Sigmoid colon (tissue), 7 donors: ENCODE results near the gene SMIM35. TPM values are rescaled to one million over a fixed set of nuclear protein-coding genes. Genes with fewer than 3 reads are reported as not detected.

Source experiments
- DNase-seq: peaks from one replicate; pipeline ENCODE4 v3.0.0-alpha.2; 2019
- H3K27ac ChIP-seq, 4 donors: fragments of 200-600 bp; sonication (generic); one replicate each; pipeline ENCODE4 v1.5.1; 2016 to 2019; ENCODE audit warnings: mild to moderate bottlenecking in 1 of 4
- H3K27me3 ChIP-seq, 3 donors: fragments of 200-600 bp; sonication (generic); one replicate each; pipeline ENCODE4 v1.5.1; 2019; ENCODE audit warnings: mild to moderate bottlenecking in 1 of 3
- H3K36me3 ChIP-seq, 4 donors: fragments of 200-600 bp; sonication (generic); one replicate each; pipeline ENCODE4 v1.5.1; 2016 to 2019
- H3K4me1 ChIP-seq, 4 donors: fragments of 200-600 bp; sonication (generic); one replicate each; pipeline ENCODE4 v1.5.1; 2017 to 2019
- H3K4me3 ChIP-seq, 4 donors: fragments of 200-600 bp; sonication (generic); one replicate each; pipeline ENCODE4 v1.5.1; 2017 to 2019; ENCODE audit warnings: mild to moderate bottlenecking in 2 of 4, moderate library complexity in 1 of 4
- H3K9me3 ChIP-seq, 4 donors: fragments of 200-600 bp in 3 of 4; sonication (generic) in 3 of 4; one replicate each; pipeline versions ENCODE4 v1.5.1 to v1.6.1; 2013 to 2019
- CTCF ChIP-seq, 4 experiments: fragments of 450-650 bp in 3 of 4; fragments of 200-600 bp in 1 of 4; IDR thresholded peaks; one replicate each; pipeline ENCODE4 v1.5.1; 2016 to 2019; ENCODE audit warnings: antibody characterized with exemption in 4 of 4, mild to moderate bottlenecking in 3 of 4, moderate library complexity in 2 of 4
- EP300 ChIP-seq, 4 donors: sonication (generic); formaldehyde crosslinking; IDR thresholded peaks; one replicate each; pipeline ENCODE4 v1.6.1; 2017; ENCODE audit warnings: antibody characterized with exemption in 4 of 4
- POLR2A ChIP-seq, 2 donors: fragments of 450-650 bp; IDR thresholded peaks; one replicate each; pipeline ENCODE4 v1.6.1; 2016; ENCODE audit warnings: antibody characterized with exemption in 2 of 2, mild to moderate bottlenecking in 2 of 2, moderate library complexity in 2 of 2
- POLR2AphosphoS5 ChIP-seq, 4 donors: sonication (generic); formaldehyde crosslinking; IDR thresholded peaks; one replicate each; pipeline ENCODE4 v1.6.1; 2017; ENCODE audit warnings: antibody characterized with exemption in 4 of 4
- WGBS, 2 donors: extraction: QIAGEN DNeasy Blood & Tissue Kit; methylation state at CpG; one replicate each; pipeline ENCODE4 v1.1.7; 2013; 5-methylcytosine and 5-hydroxymethylcytosine counted together
- intact Hi-C: fragments of 100-400 bp; cut with DNase I; formaldehyde crosslinking; loops from one replicate; pipeline ENCODE4 v1.15.1; 2023
- polyA plus RNA-seq, 3 donors: library from polyadenylated mRNA; stranded (reverse); fragments of 200-250 nt; gene quantifications; one replicate each; pipeline ENCODE4 v1.2.3, GENCODE V29; 2013
- total RNA-seq, 4 donors: library from RNA; depleted of rRNA; stranded (reverse); fragments of >200 nt; gene quantifications; one replicate each; pipeline ENCODE4 v1.1.0, GENCODE V29; 2016
- donor health status: healthy with polysubstance abuse.
- donor health status: Bipolar disorder and iron deficiency.
- donor health status: healthy.

SMIM35 gene
- total and polyA plus RNA-seq, 7 donors = 0.28 TPM; not detected in 6

- intact Hi-C loops = no loop called here
- peaks cover 0 to 4% (median 0%) of the 10 kb centered on the region in 3 donors for H3K27me3 ChIP-seq
- TF ChIP-seq POLR2AphosphoS5 (IDR thresholded peaks at IDR 0.05) (no peak), CTCF (IDR thresholded peaks at IDR 0.05) (no peak), EP300 (IDR thresholded peaks at IDR 0.05) (no peak), POLR2A (IDR thresholded peaks at IDR 0.05) (no peak)
- peak; percentile 35 for DNase-seq
- no peaks in the 10 kb centered on the region for H3K9me3 ChIP-seq
- 93 to 97% methylated on average over 6 of the region's 6 CpGs for WGBS, 2 donors
- no peaks in the 10 kb centered on the region for H3K36me3 ChIP-seq
- H3K27ac ChIP-seq = no peak overlapping the region
- H3K4me1 ChIP-seq = no peaks in the 10 kb centered on the region
- no peak overlapping the region for H3K4me3 ChIP-seq
Measured at GRCh38 chr11:118061586-118062125, 25.1 kb downstream of the SMIM35 start.

GRCh38 chr11:118060869-118061268 is 25.9 kb downstream of the SMIM35 start:
- H3K9me3 ChIP-seq = no peaks in the 10 kb centered on the region
- intact Hi-C loops = no loop called here
- no peak for TF ChIP-seq EP300 (IDR thresholded peaks at IDR 0.05)
- TF ChIP-seq POLR2AphosphoS5 (IDR thresholded peaks at IDR 0.05) = no peak
- no peak for TF ChIP-seq CTCF (IDR thresholded peaks at IDR 0.05)
- no peak for TF ChIP-seq POLR2A (IDR thresholded peaks at IDR 0.05)
- WGBS, 2 donors = 69 to 74% methylated on average over 7 of the region's 7 CpGs
- no peaks in the 10 kb centered on the region for H3K4me1 ChIP-seq
- peak; percentile 64 for DNase-seq
- H3K4me3 ChIP-seq = no peak overlapping the region
- H3K36me3 ChIP-seq = no peaks in the 10 kb centered on the region
- H3K27me3 ChIP-seq = peaks cover 0 to under 1% (median 0%) of the 10 kb centered on the region in 3 donors
- no peak overlapping the region for H3K27ac ChIP-seq

- no peak overlapping the region for H3K27ac ChIP-seq
- no peaks in the 10 kb centered on the region for H3K9me3 ChIP-seq
- peak; percentile 54 for DNase-seq
- H3K4me1 ChIP-seq = no peaks in the 10 kb centered on the region
- 93 to 94% methylated on average over 10 of the region's 10 CpGs for WGBS, 2 donors
- no peak overlapping the region for H3K4me3 ChIP-seq
- TF ChIP-seq POLR2A (IDR thresholded peaks at IDR 0.05) = no peak
- TF ChIP-seq CTCF (IDR thresholded peaks at IDR 0.05) = no peak
- TF ChIP-seq POLR2AphosphoS5 (IDR thresholded peaks at IDR 0.05) = no peak
- no peak for TF ChIP-seq EP300 (IDR thresholded peaks at IDR 0.05)
- no peaks in the 10 kb centered on the region for H3K36me3 ChIP-seq
- no peaks in the 10 kb centered on the region for H3K27me3 ChIP-seq
- intact Hi-C loops = no loop called here
Measured at GRCh38 chr11:118060081-118060661, 26.6 kb downstream of the SMIM35 start.

GRCh38 chr11:118059246-118059940 is 27.4 kb downstream of the SMIM35 start:
- Histone ChIP-seq H3K4me1 (no peaks in the 10 kb centered on the region), H3K9me3 (no peaks in the 10 kb centered on the region), H3K27ac (no peak overlapping the region), H3K36me3 (no peaks in the 10 kb centered on the region), H3K27me3 (no peaks in the 10 kb centered on the region), H3K4me3 (no peak overlapping the region)
- 91 to 93% methylated on average over 11 of the region's 11 CpGs for WGBS, 2 donors
- DNase-seq = peak; percentile 46
- TF ChIP-seq CTCF (IDR thresholded peaks at IDR 0.05) = no peak
- TF ChIP-seq EP300 (IDR thresholded peaks at IDR 0.05) = no peak
- no peak for TF ChIP-seq POLR2A (IDR thresholded peaks at IDR 0.05)
- TF ChIP-seq POLR2AphosphoS5 (IDR thresholded peaks at IDR 0.05) = no peak
- intact Hi-C loops = no loop called here
